ENCODE measurements around the gene TRIP10. TPM values are rescaled to one million over a fixed set of nuclear protein-coding genes. Genes with fewer than 3 reads are reported as not detected.
A peak's percentile ranks its signal among the peaks of the same experiment; 100 is the strongest.

TRIP10 gene
- total RNA-seq, 2 experiments from 2014 or later: 11.1 to 11.2 TPM

DNA sequence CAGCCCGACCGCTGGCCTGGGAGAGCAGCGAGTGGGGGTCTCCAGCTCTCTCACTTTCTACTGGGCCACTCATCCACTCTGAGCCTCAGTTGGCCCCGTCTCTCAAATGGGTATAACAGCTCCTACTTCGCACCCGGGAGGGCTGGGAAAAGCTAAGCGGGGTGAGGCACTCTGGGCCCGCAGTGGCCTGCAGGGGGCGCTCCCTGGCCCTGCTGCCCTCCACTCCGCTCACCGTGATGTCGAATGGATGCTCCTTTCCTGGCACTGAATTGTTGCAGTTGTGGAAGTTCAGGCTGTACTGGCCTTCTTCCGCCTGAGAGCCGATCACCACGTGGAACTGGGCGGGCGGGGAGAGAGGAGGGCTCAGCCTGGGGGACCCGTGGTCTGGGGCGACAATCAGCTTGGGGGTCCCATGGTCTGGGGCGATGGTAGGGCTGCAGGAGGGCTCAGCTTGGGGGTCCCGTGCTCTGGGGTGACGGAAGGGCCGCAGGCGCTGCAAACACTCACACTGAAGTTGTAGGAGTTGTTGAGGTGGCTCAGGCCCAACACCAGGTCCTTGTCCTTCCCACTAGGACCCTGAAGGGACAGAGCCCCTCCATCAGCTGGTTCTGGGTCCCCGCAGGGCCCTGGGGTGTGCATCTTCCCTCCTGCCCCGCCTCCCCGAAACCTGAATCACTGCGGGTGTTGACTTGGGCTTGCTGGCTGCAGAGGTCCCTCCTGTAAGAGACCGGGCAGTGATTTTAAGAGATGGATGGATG lies 6.0 kb upstream of the TRIP10 start:
- Mint-ChIP-seq H3K27me3 (no peaks in the 10 kb centered on the region), H3K36me3 (ENCODE audit: low read depth) (peaks cover 15% of the 10 kb centered on the region), H3K27ac (peak overlapping the region; percentile 13), H3K4me1 (peaks cover 21% of the 10 kb centered on the region), H3K9me3 (no peaks in the 10 kb centered on the region), H3K4me3 (no peak overlapping the region)
- no peak for DNase-seq
- ChIA-PET POLR2A (no interaction called here), CTCF (interaction anchor here (1.3 kb wide), 1 partner anchor 130 kb away, joined by 4 read pairs; no protein-coding TSS in a partner anchor)

DNA sequence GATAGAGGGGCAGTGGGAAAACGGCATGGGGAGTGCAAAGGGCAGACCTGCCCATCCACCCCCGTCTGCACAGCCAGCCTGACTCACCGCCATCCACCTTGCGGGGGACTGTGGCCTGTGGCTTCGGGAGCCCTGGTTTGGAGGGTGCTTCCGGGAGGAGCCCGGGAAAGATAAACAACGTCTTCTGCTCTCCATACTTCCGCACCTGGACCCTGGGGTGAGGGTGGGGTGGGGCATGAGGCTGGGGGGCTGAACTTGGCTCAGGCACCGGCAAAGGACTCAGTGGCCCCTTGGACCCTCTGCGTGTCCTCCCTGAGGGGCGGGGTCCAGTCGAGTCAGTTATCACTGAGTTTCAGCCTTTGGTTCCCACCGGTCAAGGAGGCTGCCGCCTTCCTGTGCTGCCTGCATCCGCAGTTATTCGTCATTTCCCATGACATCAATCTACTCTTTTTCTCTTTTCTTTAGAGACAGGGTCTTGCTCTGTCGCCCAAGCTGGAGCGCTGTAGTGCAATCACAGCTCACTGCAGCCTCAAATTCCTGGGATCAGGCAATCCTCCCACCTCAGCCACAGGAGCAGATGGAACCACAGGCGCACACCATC lies 5.3 kb upstream of the TRIP10 start:
- H3K9me3 Mint-ChIP-seq: no peaks in the 10 kb centered on the region
- POLR2A ChIA-PET: no interaction called here
- peaks cover 15% of the 10 kb centered on the region for H3K36me3 Mint-ChIP-seq (ENCODE audit: low read depth)
- H3K4me3 Mint-ChIP-seq: no peak overlapping the region
- no peak overlapping the region for H3K27ac Mint-ChIP-seq
- CTCF ChIA-PET: interaction anchor here (0.6 to 1.3 kb wide), 2 partner anchors 75 to 129 kb away, joined by 3 to 4 read pairs; no protein-coding TSS in a partner anchor
- H3K27me3 Mint-ChIP-seq: no peaks in the 10 kb centered on the region
- peaks cover 27% of the 10 kb centered on the region for H3K4me1 Mint-ChIP-seq
- DNase-seq: no peak

DNA sequence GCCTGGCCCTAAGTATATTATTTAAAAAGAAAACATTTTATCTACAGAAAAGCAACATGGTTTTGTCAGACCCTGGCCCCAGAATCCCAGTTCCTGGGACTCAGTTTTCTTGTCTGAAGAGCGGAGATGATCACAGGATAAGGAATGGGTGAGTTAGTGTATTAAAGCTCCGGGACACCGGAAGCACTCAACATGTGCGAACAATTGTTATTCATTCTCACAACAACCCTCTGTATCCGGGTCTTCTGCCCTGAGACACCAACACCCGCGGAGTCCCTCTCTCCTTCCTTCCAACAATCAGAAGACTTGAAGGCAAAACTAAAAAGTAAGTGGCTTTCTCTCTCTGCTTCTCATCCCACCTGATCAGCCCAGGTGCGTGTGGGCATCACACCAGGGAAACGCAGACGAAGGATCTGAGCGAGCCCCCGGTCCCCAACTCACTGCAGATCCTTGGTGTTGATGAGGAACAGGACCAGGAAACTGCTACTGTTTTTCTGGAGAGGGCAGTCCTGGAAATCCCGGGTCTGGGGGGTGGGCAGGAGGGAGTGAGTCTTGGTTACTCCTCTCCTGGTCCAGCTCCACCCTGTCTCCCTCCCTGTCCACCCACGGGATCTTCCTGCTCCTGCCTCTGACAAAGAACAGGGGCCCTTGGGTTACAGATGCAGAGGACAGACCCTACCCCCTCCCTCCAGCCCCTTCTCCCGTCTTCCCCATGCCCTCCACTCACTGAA lies 4.1 kb upstream of the TRIP10 start:
- no peak for DNase-seq
- Mint-ChIP-seq H3K4me1 (peaks cover 29% of the 10 kb centered on the region), H3K4me3 (peak overlapping the region; percentile 95), H3K9me3 (no peaks in the 10 kb centered on the region), H3K27ac (peak overlapping the region; percentile 99), H3K36me3 (ENCODE audit: low read depth) (peaks cover 12% of the 10 kb centered on the region), H3K27me3 (no peaks in the 10 kb centered on the region)
- CTCF ChIA-PET: interaction anchor here (1.1 to 2.3 kb wide), 3 partner anchors 26 to 65 kb away, joined by 3 to 6 read pairs (median 4); partner anchors contain the start of gene TNFSF14
- POLR2A ChIA-PET: no interaction called here

DNA sequence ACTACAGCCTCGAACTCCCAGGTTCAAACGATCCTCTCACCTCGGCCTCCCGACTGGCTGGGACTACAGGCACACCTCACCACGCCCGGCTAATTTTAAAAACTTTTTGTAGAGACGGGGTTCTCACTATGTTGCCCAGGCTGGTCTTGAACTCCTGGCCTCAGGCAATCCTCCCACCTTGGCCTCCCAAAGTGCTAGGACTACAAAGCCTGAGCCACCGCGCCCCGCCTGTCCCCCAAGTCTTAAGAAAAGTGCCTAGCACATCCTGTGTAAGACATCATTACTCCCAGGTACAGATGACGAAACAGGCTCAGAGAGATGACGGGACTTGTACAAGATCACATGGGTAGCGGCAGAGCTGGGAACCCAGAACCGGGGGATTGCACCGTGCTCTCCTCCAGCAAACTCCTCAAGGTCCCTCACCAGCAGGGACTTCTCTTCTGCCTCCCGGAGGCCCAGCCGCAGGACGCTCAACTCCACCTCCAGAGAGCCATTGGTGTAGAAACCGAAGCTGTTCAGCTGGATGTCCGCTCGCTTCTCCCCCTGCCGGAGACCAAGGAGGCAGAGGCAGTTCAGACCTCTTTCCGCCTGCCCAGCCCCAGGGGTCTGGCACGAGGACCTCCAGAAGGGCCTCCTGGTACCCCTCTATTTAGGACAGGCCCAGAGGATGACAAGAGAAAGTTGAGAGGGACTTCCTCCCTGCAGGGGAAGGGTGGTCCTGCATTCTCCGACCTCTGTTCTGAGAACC lies 3.1 kb upstream of the TRIP10 start:
- Mint-ChIP-seq H3K9me3 (no peaks in the 10 kb centered on the region), H3K4me3 (peak overlapping the region; percentile 95), H3K4me1 (peaks cover 35% of the 10 kb centered on the region), H3K27me3 (no peaks in the 10 kb centered on the region), H3K36me3 (ENCODE audit: low read depth) (peaks cover 12% of the 10 kb centered on the region), H3K27ac (peak overlapping the region; percentile 99)
- ChIA-PET POLR2A (interaction anchor here (0.7 kb wide), 1 partner anchor 612 kb away, joined by 3 read pairs; the partner anchor contains the start of gene ARHGEF18), CTCF (interaction anchor here (0.7 to 2.7 kb wide), 18 partner anchors 15 to 244 kb away, joined by 3 to 8 read pairs (median 3); partner anchors contain the start of gene TNFSF14)
- DNase-seq: peak; percentile 79

DNA sequence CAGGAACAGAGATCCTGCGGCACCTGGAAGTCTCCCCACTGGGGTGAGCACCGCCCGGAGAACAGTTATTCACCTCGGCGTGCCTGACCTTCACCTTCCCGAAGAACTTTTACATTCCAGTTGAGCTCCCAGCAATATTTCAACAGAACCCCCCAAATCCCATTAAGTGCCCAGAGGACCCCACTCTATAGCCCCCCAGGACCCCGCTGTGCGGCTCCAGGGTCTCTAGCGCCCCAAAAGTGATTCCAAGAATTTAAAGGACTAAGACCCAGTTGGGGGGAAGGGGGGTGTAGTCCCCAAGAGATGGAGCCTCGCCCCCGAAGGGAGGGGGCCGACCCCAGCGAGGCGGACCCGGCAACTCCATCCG lies 2.6 kb upstream of the TRIP10 start:
- POLR2A ChIA-PET: interaction anchor here (0.7 to 1.0 kb wide), 3 partner anchors 119 to 612 kb away, joined by 3 to 4 read pairs (median 3); partner anchors contain the start of gene ARHGEF18
- CTCF ChIA-PET: interaction anchor here (0.8 to 2.7 kb wide), 21 partner anchors 16 to 245 kb away, joined by 3 to 55 read pairs (median 4); partner anchors contain the start of gene TNFSF14
- H3K27ac Mint-ChIP-seq: peak overlapping the region; percentile 99
- no peak for DNase-seq
- H3K27me3 Mint-ChIP-seq: no peaks in the 10 kb centered on the region
- H3K9me3 Mint-ChIP-seq: no peaks in the 10 kb centered on the region
- H3K4me3 Mint-ChIP-seq: peak overlapping the region; percentile 95
- H3K4me1 Mint-ChIP-seq: peaks cover 39% of the 10 kb centered on the region
- peaks cover 12% of the 10 kb centered on the region for H3K36me3 Mint-ChIP-seq (ENCODE audit: low read depth)

DNA sequence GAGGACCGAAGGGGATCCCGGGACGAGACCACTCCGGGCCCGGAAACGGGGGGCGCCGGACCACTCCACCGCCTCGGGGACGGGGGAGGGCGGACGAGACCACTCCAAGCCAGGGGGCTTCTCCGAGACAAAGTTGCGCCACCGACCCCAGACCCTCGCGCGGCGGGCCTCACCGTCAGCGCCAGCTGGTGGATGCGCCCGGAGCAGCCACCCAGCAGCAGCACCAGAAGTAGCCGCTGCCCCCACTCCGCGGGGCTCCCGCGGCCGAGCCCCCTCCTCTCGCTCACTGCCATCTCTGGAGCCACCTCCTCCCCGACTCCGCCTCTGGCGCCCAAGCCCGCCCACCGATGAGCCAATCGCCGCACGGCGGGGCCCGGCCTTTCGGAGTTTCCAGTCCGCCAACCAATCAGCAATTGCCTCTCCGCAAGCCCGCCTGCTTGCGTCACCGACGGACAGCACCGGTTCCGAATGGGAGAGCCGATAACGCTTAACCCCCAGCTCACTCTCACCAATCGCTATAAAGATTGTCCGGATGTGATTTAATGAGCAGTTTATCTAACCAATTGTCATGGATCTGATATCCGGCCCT lies 2.1 kb upstream of the TRIP10 start, which contains the start of gene GPR108:
Gene GPR108, minus strand, starts transcription at position 297 of the 589 bp plus-strand sequence. Its CDS starts 4 bp downstream, at position 293.
- Mint-ChIP-seq H3K27ac (peak within 1 kb of the TSS; percentile 99), H3K4me1 (peaks cover 39% of the 10 kb centered on the region), H3K9me3 (no peaks in the 10 kb centered on the region), H3K27me3 (no peaks in the 10 kb centered on the region), H3K4me3 (peak within 1 kb of the TSS; percentile 95), H3K36me3 (ENCODE audit: low read depth) (peaks cover 8% of the 10 kb centered on the region)
- CTCF ChIA-PET: interaction anchor here (0.6 to 2.7 kb wide), 22 partner anchors 9 to 245 kb away, joined by 3 to 55 read pairs (median 4); partner anchors contain the start of gene TNFSF14
- POLR2A ChIA-PET: interaction anchor here (0.7 to 1.0 kb wide), 3 partner anchors 44 to 220 kb away, joined by 3 to 6 read pairs (median 4); no protein-coding TSS in a partner anchor
- DNase-seq: peak; percentile 100

DNA sequence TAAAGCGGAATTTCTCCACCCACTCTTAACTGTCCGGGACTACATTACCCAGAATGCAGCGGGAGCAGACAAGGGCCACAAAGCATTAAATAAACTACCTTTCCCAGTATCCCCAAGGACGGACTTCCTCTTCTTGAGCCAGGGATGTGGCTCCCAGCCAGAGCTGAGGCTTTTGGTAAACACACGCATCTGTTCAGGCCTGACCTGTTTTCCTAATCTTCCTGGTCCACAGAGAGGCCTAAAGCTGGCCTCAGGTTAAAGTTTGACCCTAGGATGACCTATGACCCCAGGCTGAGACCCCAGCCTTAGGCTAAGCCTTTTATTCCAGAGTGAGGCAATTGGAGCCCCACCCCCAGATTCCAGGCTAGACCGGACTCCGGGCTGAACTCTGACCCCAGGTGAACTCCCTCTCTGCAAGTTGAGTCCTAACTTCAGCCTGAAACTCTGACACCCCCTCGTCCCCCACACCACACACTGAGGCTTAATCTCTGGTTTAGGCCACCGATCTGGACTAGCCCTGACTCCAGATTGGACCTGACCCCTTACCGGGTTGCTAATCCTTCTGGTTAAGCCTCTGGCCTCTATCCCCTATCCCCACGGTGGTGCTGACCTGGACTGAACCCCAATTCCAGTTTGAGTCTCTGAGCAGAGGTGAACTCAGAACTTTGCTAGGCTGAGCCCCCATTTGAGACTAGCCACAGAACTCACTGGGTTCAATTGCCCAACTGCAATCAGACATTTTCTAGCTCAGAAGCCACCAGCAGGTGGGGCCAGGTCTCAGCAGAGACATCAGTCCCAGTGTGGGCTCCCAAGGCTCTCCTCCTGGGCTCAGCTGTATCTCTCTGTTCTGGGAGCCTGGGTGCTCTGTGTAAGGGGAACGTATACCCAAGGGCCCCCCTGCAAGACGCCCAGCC lies 1.4 kb upstream of the TRIP10 start:
- POLR2A ChIA-PET: interaction anchor here (0.7 to 1.1 kb wide), 4 partner anchors 43 to 221 kb away, joined by 3 to 6 read pairs (median 4); no protein-coding TSS in a partner anchor
- peak overlapping the region; percentile 99 for H3K27ac Mint-ChIP-seq
- peaks cover 39% of the 10 kb centered on the region for H3K4me1 Mint-ChIP-seq
- H3K36me3 Mint-ChIP-seq (ENCODE audit: low read depth): peaks cover 5% of the 10 kb centered on the region
- no peaks in the 10 kb centered on the region for H3K9me3 Mint-ChIP-seq
- DNase-seq: peak; percentile 84
- CTCF ChIA-PET: interaction anchor here (0.6 to 2.7 kb wide), 35 partner anchors 10 to 246 kb away, joined by 3 to 55 read pairs (median 3); partner anchors contain the start of gene C3
- H3K4me3 Mint-ChIP-seq: peak overlapping the region; percentile 95
- no peaks in the 10 kb centered on the region for H3K27me3 Mint-ChIP-seq

DNA sequence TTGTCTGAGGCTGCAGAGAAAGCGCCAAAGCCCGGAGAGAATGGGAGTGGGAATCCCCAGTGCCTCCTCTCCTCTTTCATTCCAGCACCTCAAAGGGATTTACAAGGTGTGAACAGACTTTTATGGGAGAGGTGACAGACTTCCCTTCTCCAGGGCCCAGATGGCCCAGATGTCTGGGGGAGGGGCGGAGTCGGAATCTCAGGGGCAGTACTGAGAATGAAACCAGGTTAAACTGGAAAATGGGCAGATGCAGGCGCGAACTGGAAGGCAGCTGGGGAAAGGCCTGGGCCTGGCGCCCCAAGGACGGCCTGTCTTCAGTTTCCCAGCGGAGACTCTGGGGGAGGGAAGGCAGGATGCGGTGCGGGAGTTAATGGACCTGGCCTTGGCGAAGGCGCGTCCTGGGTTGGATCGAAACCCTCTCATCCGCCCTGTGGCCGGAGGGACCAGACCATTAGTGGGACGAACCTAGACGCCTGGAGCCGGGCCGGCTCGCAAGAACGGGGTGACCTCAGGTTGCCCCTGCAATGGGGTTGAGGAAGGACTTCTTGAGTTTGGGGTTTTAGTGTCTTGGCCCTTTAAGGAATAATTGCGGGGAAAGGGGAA lies 592 bp upstream of the TRIP10 start:
- POLR2A ChIA-PET: interaction anchor here (1.1 kb wide), 1 partner anchor 125 kb away, joined by 4 read pairs; no protein-coding TSS in a partner anchor
- H3K9me3 Mint-ChIP-seq: no peaks in the 10 kb centered on the region
- CTCF ChIA-PET: interaction anchor here (0.6 to 2.7 kb wide), 22 partner anchors 12 to 229 kb away, joined by 3 to 55 read pairs (median 4); partner anchors contain the start of gene C3

DNA sequence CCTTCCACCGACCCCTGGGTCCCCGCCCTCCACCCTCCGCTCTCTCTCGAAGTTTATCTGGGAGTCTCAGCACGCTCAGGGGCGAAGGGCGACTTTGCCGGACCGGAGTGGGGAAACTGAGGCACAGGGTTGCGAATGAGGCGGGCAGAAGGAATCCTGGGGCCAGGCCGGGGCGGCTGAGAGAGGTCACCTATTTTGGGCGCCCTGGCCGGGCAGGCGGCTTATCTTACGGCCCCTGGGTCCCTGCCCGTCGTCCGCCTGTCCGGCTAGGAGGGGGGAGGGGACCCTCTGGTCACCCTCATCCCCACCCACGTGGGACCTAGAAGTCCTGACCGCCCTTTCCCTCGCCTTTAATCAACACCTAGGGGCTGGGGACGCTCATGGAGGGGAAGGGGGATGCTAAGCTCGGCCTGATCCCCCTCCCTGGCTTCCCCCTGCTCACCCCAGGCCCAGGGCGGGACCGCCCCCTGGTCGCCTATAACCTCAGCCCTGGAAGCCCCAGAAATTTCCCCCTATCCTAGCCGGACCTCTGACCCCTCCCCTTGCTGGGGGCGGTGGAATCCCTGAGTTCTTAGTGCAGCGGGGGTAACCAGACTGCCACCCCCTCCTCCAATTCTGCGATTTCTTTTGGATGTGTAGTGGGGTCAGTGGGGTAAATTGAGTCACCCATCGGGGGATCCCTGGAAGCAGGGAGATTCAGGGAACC lies 556 bp downstream of the TRIP10 start:
- Mint-ChIP-seq H3K4me3 (peak overlapping the region; percentile 73), H3K36me3 (ENCODE audit: low read depth) (peaks cover 13% of the 10 kb centered on the region), H3K9me3 (no peaks in the 10 kb centered on the region), H3K27me3 (no peaks in the 10 kb centered on the region), H3K27ac (no peak overlapping the region), H3K4me1 (peaks cover 39% of the 10 kb centered on the region)
- ChIA-PET POLR2A (no interaction called here), CTCF (no interaction called here)
- no peak for DNase-seq

More for the DNA sequence above, 592 bp upstream of the TRIP10 start:
- Mint-ChIP-seq H3K27ac (peak overlapping the region; percentile 99), H3K4me3 (peak overlapping the region; percentile 95), H3K36me3 (ENCODE audit: low read depth) (peaks cover 8% of the 10 kb centered on the region), H3K4me1 (peaks cover 39% of the 10 kb centered on the region), H3K27me3 (no peaks in the 10 kb centered on the region)
- DNase-seq: peak; percentile 35
